Loucy (cell line): ENCODE measurements around the gene TTC21B.

Source experiments
- H2AFZ ChIP-seq: fragments of 200-600 bp; sonication (generic); 2 replicates; pipeline ENCODE4 v1.6.0; 2016; ENCODE audit warnings: antibody characterized with exemption, mild to moderate bottlenecking, low read length, moderate library complexity
- H3F3A ChIP-seq: fragments of 200-600 bp; 2 replicates; pipeline ENCODE4 v1.6.0; 2016; ENCODE audit warnings: antibody characterized with exemption, low read depth, mild to moderate bottlenecking
- H3K27me3 ChIP-seq: fragments of 200-600 bp; sonication (generic); 2 replicates; pipeline ENCODE4 v1.6.1; 2014; ENCODE audit warnings: low read length, mild to moderate bottlenecking; ENCODE audit not compliant: insufficient read depth, poor library complexity, severe bottlenecking
- H3K36me3 ChIP-seq: fragments of 200-600 bp; sonication (generic); 2 replicates; pipeline ENCODE4 v1.6.1; 2016; ENCODE audit warnings: low read length; ENCODE audit not compliant: insufficient read depth
- H3K4me1 ChIP-seq: fragments of 200-600 bp; sonication (generic); 2 replicates; pipeline ENCODE4 v1.5.1; 2014; ENCODE audit warnings: low read length, mild to moderate bottlenecking; ENCODE audit not compliant: insufficient read depth, poor library complexity, severe bottlenecking
- H3K4me2 ChIP-seq: fragments of 200-600 bp; sonication (generic); 2 replicates; pipeline ENCODE4 v1.6.0; 2014; ENCODE audit warnings: antibody characterized with exemption, low read length, low read depth, mild to moderate bottlenecking; ENCODE audit not compliant: poor library complexity, severe bottlenecking
- H3K4me3 ChIP-seq: fragments of 200-600 bp; sonication (generic); 2 replicates; pipeline ENCODE4 v1.5.1; 2014; ENCODE audit warnings: low read length, mild to moderate bottlenecking, mixed read lengths; ENCODE audit not compliant: poor library complexity, severe bottlenecking
- H3K79me2 ChIP-seq: fragments of 200-600 bp; sonication (generic); 2 replicates; pipeline ENCODE4 v1.6.1; 2014; ENCODE audit warnings: low read length; ENCODE audit not compliant: insufficient read depth
- H3K9ac ChIP-seq: fragments of 200-600 bp; sonication (generic); 2 replicates; pipeline ENCODE4 v1.6.0; 2014; ENCODE audit warnings: mild to moderate bottlenecking, low read depth, low read length, moderate library complexity; ENCODE audit not compliant: poor library complexity, severe bottlenecking
- H3K9me2 ChIP-seq: fragments of 200-600 bp; sonication (generic); replicated peaks from 2 replicates; pipeline ENCODE4 v1.6.1; 2016; ENCODE audit warnings: low read depth, low read length, mixed read lengths
- H3K9me3 ChIP-seq: fragments of 200-600 bp; sonication (generic); 2 replicates; pipeline ENCODE4 v1.6.1; 2014; ENCODE audit warnings: mild to moderate bottlenecking, antibody characterized with exemption, low read length, low read depth; ENCODE audit not compliant: insufficient read depth
- H4K20me1 ChIP-seq: fragments of 200-600 bp; sonication (generic); 2 replicates; pipeline ENCODE4 v1.6.0; 2014; ENCODE audit warnings: antibody characterized with exemption, low read length, mild to moderate bottlenecking; ENCODE audit not compliant: insufficient read depth, poor library complexity, severe bottlenecking
- EZH2phosphoT487 ChIP-seq: fragments of 200-600 bp; IDR thresholded peaks from 2 replicates; pipeline ENCODE4 v1.6.1; 2018; ENCODE audit warnings: antibody characterized with exemption, mild to moderate bottlenecking, moderate library complexity, borderline replicate concordance
- TF ChIP-seq, protein P1 (sequence below): fragments of 200-600 bp; sonication (generic); conservative IDR thresholded peaks from 2 replicates; pipeline ENCODE4 v1.5.1; 2014; ENCODE audit warnings: mild to moderate bottlenecking, antibody characterized with exemption, low read length

TTC21B gene

DNA sequence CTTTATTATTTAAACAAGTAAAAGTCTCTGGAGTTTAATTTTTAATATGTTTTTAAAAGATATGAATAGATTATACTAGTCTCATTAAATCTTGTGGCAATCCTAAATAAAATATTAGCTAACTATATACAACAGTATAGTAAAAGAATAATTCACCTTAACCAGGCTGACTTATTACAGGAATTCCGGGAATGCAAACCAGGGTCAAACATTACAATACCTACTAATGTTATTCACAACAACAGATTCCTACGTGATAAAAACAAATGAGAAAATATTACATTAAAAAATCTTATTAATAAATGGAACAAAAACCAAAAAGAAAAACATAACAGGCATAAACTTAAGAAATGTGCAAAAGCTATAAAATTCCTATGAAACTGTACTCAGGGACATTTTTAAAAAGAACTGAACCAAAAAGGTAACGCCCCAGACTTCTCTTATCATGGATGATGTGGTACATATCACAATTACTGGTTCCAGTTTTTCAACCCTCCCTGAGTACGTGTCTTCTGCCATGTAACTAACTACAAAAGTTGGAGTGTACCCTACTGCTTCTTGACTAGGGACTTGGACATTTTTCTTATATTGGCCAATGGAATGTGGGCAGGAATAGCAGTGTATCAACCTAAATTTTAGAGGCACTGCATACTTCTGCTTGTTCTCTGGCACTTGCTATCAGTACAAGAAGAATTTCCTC is 20.2 kb downstream of the TTC21B start:
- Histone ChIP-seq H3K36me3 (peaks cover 67% of the 10 kb centered on the region), H4K20me1 (no peaks in the 10 kb centered on the region), H3K9ac (no peak overlapping the region), H3K9me3 (no peaks in the 10 kb centered on the region), H3K27me3 (no peaks in the 10 kb centered on the region), H3K9me2 (no peaks in the 10 kb centered on the region), H3K79me2 (peaks cover 12% of the 10 kb centered on the region; the same call in 1 of the 2 replicates), H3F3A (no peaks in the 10 kb centered on the region), H2AFZ (no peak overlapping the region), H3K4me1 (peaks cover 36% of the 10 kb centered on the region), H3K4me3 (no peak overlapping the region), H3K4me2 (no peak overlapping the region)
- no peak for TF ChIP-seq EZH2phosphoT487
- TF ChIP-seq, protein P1, sequence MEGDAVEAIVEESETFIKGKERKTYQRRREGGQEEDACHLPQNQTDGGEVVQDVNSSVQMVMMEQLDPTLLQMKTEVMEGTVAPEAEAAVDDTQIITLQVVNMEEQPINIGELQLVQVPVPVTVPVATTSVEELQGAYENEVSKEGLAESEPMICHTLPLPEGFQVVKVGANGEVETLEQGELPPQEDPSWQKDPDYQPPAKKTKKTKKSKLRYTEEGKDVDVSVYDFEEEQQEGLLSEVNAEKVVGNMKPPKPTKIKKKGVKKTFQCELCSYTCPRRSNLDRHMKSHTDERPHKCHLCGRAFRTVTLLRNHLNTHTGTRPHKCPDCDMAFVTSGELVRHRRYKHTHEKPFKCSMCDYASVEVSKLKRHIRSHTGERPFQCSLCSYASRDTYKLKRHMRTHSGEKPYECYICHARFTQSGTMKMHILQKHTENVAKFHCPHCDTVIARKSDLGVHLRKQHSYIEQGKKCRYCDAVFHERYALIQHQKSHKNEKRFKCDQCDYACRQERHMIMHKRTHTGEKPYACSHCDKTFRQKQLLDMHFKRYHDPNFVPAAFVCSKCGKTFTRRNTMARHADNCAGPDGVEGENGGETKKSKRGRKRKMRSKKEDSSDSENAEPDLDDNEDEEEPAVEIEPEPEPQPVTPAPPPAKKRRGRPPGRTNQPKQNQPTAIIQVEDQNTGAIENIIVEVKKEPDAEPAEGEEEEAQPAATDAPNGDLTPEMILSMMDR: no peak

DNA sequence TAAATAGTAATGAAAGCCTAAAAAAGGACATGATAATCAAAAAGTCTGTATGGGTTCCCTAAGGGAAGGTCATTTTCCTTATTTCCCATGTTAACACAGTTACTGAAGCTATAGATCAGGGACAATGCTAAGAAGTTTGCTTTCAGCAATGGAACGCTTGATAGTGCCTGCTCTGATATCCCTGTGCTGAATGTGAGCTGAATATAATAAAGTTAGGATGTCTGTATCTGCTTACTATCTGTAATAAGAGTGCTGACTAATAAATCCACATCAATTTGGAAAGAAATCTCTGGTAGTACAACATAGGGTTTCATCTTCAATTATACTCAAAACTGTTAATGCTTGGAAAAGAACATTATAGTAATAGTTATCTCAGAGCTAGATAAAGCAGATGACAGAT is 25.8 kb downstream of the TTC21B start:
- no peaks in the 10 kb centered on the region for H3K9me3 ChIP-seq
- peaks cover 49% of the 10 kb centered on the region for H3K4me1 ChIP-seq
- peaks cover 4% of the 10 kb centered on the region; the same call in 1 of the 2 replicates for H3F3A ChIP-seq
- H2AFZ ChIP-seq: no peak overlapping the region
- H3K79me2 ChIP-seq: no peaks in the 10 kb centered on the region
- no peak overlapping the region for H3K4me3 ChIP-seq
- H4K20me1 ChIP-seq: no peaks in the 10 kb centered on the region
- no peak overlapping the region for H3K4me2 ChIP-seq
- H3K27me3 ChIP-seq: no peaks in the 10 kb centered on the region
- TF ChIP-seq, protein P1: no peak
- no peak for TF ChIP-seq EZH2phosphoT487
- peaks cover 64% of the 10 kb centered on the region for H3K36me3 ChIP-seq
- no peak overlapping the region for H3K9ac ChIP-seq
- H3K9me2 ChIP-seq: no peaks in the 10 kb centered on the region

DNA sequence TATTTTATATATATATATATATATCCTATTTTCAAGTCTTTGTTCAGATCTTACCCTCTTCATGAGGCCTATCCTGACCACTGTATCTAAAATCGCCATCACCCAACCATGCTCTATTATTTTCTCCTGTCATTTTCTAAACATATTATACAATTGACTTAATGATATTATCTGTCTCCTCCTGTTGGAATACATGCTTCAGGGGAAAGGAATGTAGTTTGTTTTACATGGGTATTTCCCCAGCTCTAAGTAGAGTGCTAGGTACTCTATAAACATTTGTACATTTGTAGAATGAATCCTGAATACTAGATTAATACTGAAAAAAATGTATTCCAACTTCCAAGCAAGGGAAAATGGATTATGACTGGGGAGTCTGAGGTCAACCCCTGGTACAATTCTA is 26.2 kb downstream of the TTC21B start:
- Histone ChIP-seq H3K9me3 (no peaks in the 10 kb centered on the region), H3K4me3 (no peak overlapping the region), H3K36me3 (peaks cover 60% of the 10 kb centered on the region), H3K79me2 (no peaks in the 10 kb centered on the region), H3F3A (peaks cover 4% of the 10 kb centered on the region; the same call in 1 of the 2 replicates), H2AFZ (no peak overlapping the region), H3K4me2 (no peak overlapping the region), H3K4me1 (peaks cover 49% of the 10 kb centered on the region), H3K9me2 (no peaks in the 10 kb centered on the region), H4K20me1 (no peaks in the 10 kb centered on the region), H3K9ac (no peak overlapping the region), H3K27me3 (no peaks in the 10 kb centered on the region)
- TF ChIP-seq, protein P1: no peak
- TF ChIP-seq EZH2phosphoT487: no peak
